Smooth muscle cell (in vitro differentiated cells): ENCODE data around the gene MCIDAS. TPM values are rescaled to one million over a fixed set of nuclear protein-coding genes. Genes with fewer than 3 reads are reported as not detected.

Experiments
- DNase-seq: peaks from one replicate; lab custom pipeline; 2025; ENCODE audit not compliant: unreplicated experiment; lab: John Stamatoyannopoulos, UW
- H2AFZ ChIP-seq: fragments of 200-600 bp; sonication (generic); 2 replicates; pipeline ENCODE4 v1.6.0; 2016; ENCODE audit warnings: antibody characterized with exemption, low read depth, mild to moderate bottlenecking
- H3F3A ChIP-seq: fragments of 200-600 bp; sonication (generic); 2 replicates; pipeline ENCODE4 v1.6.0; 2017; ENCODE audit warnings: antibody characterized with exemption, low read depth
- H3K27ac ChIP-seq: fragments of 200-600 bp; sonication (generic); 2 replicates; pipeline ENCODE4 v1.5.1; 2016; ENCODE audit warnings: low read depth, mild to moderate bottlenecking
- H3K27me3 ChIP-seq: fragments of 200-600 bp; sonication (generic); 2 replicates; pipeline ENCODE4 v1.6.1; 2016; ENCODE audit warnings: low read depth, mild to moderate bottlenecking
- H3K36me3 ChIP-seq: fragments of 200-600 bp; sonication (generic); 2 replicates; pipeline ENCODE4 v1.5.1; 2016; ENCODE audit warnings: low read depth
- H3K4me1 ChIP-seq: fragments of 200-600 bp; sonication (generic); 2 replicates; pipeline ENCODE4 v1.5.1; 2016; ENCODE audit warnings: low read depth
- H3K4me2 ChIP-seq: fragments of 200-600 bp; sonication (generic); 2 replicates; pipeline ENCODE4 v1.6.0; 2016; ENCODE audit warnings: mild to moderate bottlenecking
- H3K4me3 ChIP-seq: fragments of 200-600 bp; sonication (generic); 2 replicates; pipeline ENCODE4 v1.5.1; 2016; ENCODE audit warnings: mild to moderate bottlenecking
- H3K79me2 ChIP-seq: fragments of 200-600 bp; sonication (generic); 2 replicates; pipeline ENCODE4 v1.6.0; 2016; ENCODE audit warnings: low read depth, mild to moderate bottlenecking
- H3K9ac ChIP-seq: fragments of 200-600 bp; sonication (generic); 2 replicates; pipeline ENCODE4 v1.6.0; 2016; ENCODE audit warnings: low read depth
- H3K9me3 ChIP-seq: fragments of 200-600 bp; sonication (generic); replicated peaks from 2 replicates; pipeline ENCODE4 v1.5.1; 2016; ENCODE audit warnings: low read depth
- H4K20me1 ChIP-seq: fragments of 200-600 bp; sonication (generic); 2 replicates; pipeline ENCODE4 v1.6.0; 2016; ENCODE audit warnings: low read depth
- CTCF ChIP-seq: fragments of 200-600 bp; sonication (generic); IDR thresholded peaks from 2 replicates; pipeline ENCODE4 v1.5.1; 2017; ENCODE audit warnings: borderline replicate concordance, mild to moderate bottlenecking, antibody characterized with exemption; ENCODE audit not compliant: insufficient read depth, poor library complexity, severe bottlenecking
- WGBS: methylation state at CpG from one replicate; pipeline ENCODE4 v1.1.7; 2016; ENCODE audit warnings: low lambda C conversion rate; 5-methylcytosine and 5-hydroxymethylcytosine counted together
- polyA plus RNA-seq: library from polyadenylated mRNA; unstranded; fragments of >200 nt; fragmentation: Nextera tagmentation; extraction: Ambion mirVana; gene quantifications from 2 replicates; pipeline ENCODE4 v1.2.1, GENCODE V29; 2016
- total RNA-seq: library from RNA; depleted of rRNA; stranded (reverse); fragments of >200 nt; gene quantifications from 2 replicates; pipeline ENCODE4 v1.2.3, GENCODE V29; 2014

MCIDAS gene
- total and polyA plus RNA-seq, 2 experiments from 2014 or later = not detected

- DNase-seq = no peak
- no peaks in the 10 kb centered on the region for H3K36me3 ChIP-seq
- no peak overlapping the region for H3K27ac ChIP-seq
- WGBS = 90% methylated on average over 2 of the region's 2 CpGs
- no peak overlapping the region for H3K4me3 ChIP-seq
- no peaks in the 10 kb centered on the region for H3F3A ChIP-seq
- no peaks in the 10 kb centered on the region for H4K20me1 ChIP-seq
- H3K79me2 ChIP-seq = no peaks in the 10 kb centered on the region
- no peaks in the 10 kb centered on the region for H3K4me1 ChIP-seq
- H3K4me2 ChIP-seq = no peak overlapping the region
- no peak for TF ChIP-seq CTCF
- no peak overlapping the region for H3K9ac ChIP-seq
- peaks cover 77% of the 10 kb centered on the region for H3K27me3 ChIP-seq
- no peak overlapping the region for H2AFZ ChIP-seq
- no peaks in the 10 kb centered on the region for H3K9me3 ChIP-seq
Measured at GRCh38 chr5:55191165-55191564, 36.0 kb downstream of the MCIDAS start.

DNA sequence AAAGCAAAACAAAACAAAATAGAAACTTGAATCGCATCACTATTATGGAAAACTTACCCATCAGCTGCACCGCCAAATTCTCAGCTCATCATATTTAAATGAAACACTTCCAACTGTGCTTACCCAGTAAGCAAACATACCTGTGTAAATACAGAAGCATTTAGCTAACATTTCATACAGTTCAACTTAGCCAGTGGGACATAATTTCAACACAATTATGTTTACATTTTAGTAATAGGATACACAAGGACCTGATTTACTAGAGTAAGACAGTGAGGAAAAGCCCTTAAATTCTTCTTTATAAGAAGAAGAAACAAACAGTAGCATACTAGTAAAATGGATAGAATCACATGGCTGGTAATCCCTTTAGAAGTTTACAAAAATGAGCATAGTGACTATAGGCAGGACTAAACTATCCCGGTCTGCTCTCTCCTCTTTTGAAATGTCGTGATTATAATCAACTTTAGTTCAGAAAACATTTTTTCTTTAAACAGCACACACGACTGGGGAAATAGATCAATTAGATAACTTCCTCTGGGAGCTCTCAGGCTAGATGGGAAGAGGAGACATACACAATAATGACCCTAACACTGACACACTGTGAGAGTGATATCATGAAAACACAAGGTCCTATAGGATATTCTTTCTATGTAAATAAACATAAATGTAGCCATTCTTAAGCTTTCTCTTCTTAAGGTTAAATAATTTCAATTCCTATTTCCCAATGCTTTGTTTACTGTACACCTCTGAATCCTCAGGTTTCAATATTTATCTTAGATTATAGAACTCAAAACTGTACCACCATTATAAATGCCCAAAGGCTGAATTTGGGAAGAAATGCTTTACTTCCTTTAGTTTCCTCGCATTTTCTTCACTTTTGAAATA lies 38.2 kb downstream of the MCIDAS start:
- H3K27me3 ChIP-seq = peaks cover 73% of the 10 kb centered on the region
- no peaks in the 10 kb centered on the region for H3K36me3 ChIP-seq
- no peaks in the 10 kb centered on the region for H3K4me1 ChIP-seq
- no peaks in the 10 kb centered on the region for H3K9me3 ChIP-seq
- no peaks in the 10 kb centered on the region for H3F3A ChIP-seq
- no peak overlapping the region for H3K4me2 ChIP-seq
- no peak for TF ChIP-seq CTCF
- H3K79me2 ChIP-seq = no peaks in the 10 kb centered on the region
- H3K9ac ChIP-seq = no peak overlapping the region
- WGBS = 76% methylated on average over 6 of the region's 6 CpGs
- no peaks in the 10 kb centered on the region for H4K20me1 ChIP-seq
- no peak overlapping the region for H3K27ac ChIP-seq
- no peak overlapping the region for H2AFZ ChIP-seq
- no peak overlapping the region for H3K4me3 ChIP-seq
- DNase-seq = no peak

- Histone ChIP-seq H3K9me3 (no peaks in the 10 kb centered on the region), H3K4me1 (no peaks in the 10 kb centered on the region), H3K9ac (no peak overlapping the region), H3K27me3 (peaks cover 72% of the 10 kb centered on the region), H2AFZ (no peak overlapping the region), H3F3A (no peaks in the 10 kb centered on the region), H3K36me3 (no peaks in the 10 kb centered on the region), H3K4me3 (no peak overlapping the region), H3K79me2 (no peaks in the 10 kb centered on the region), H3K4me2 (no peak overlapping the region), H3K27ac (no peak overlapping the region), H4K20me1 (no peaks in the 10 kb centered on the region)
- TF ChIP-seq CTCF = peak; percentile 24
- DNase-seq = no peak
- 54% methylated on average over 4 of the region's 4 CpGs for WGBS
Measured at GRCh38 chr5:55187370-55187769, 39.7 kb downstream of the MCIDAS start.

DNA sequence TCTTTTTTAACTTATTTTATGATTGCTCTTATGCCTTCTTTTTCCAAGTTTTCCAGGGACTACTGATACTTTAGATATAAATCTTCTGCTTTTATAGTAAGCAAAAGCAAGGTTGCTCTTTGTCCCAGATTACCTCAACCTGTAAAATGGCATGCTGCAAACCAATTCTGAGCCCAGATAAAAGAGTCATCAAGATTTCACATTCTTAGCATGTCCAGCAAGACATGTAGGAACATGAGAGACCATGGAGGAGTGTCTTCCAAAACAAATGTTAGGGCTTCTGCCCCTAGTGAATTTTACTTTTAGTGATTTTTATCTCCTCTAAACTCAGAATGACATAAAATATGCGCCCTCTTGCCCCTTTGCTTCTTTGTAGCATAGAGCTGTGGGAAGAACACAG lies 47.1 kb downstream of the MCIDAS start:
- H3F3A ChIP-seq = no peaks in the 10 kb centered on the region
- no peak overlapping the region for H2AFZ ChIP-seq
- H3K27me3 ChIP-seq = peaks cover 98% of the 10 kb centered on the region
- H3K9ac ChIP-seq = no peak overlapping the region
- no peaks in the 10 kb centered on the region for H3K79me2 ChIP-seq
- H3K36me3 ChIP-seq = no peaks in the 10 kb centered on the region
- 64% methylated on average over 1 of the region's 1 CpG for WGBS
- no peak overlapping the region for H3K4me2 ChIP-seq
- peaks cover 7% of the 10 kb centered on the region for H3K4me1 ChIP-seq
- H4K20me1 ChIP-seq = no peaks in the 10 kb centered on the region
- H3K4me3 ChIP-seq = no peak overlapping the region
- no peak for TF ChIP-seq CTCF
- no peaks in the 10 kb centered on the region for H3K9me3 ChIP-seq
- H3K27ac ChIP-seq = no peak overlapping the region
- DNase-seq = no peak
